GM12878 (cell line): ENCODE measurements around the gene ALG6. TPM values are rescaled to one million over a fixed set of nuclear protein-coding genes. Genes with fewer than 3 reads are reported as not detected.

ENCODE experiments used
- ATAC-seq: fragments of 200-7000 bp; cut with Tn5 transposase; 3 replicates; pipeline ENCODE4 v1.9.1; 2020; ENCODE audit warnings: mild to moderate bottlenecking, moderate library complexity
- BruUV-seq: library from RNA; stranded (reverse); fragments of 400-500 nt; replicated peaks from 2 replicates; lab custom pipeline; 2021; lab: Mats Ljungman, UMichigan
- CTCF ChIA-PET: fragments of 300-600 bp; sonication (Branson Sonifier 250); formaldehyde crosslinking; extraction: SDS; loops from one replicate; lab custom pipeline; 2021; ENCODE audit warnings: inconsistent platforms; lab: Yijun Ruan, JAX
- POLR2A ChIA-PET: fragments of 350-600 bp; formaldehyde crosslinking; extraction: SDS; loops from one replicate; lab custom pipeline; 2021; ENCODE audit warnings: inconsistent platforms; lab: Charles Lee
- RAD21 ChIA-PET: fragments of 300-600 bp; sonication (Branson Sonifier 250); formaldehyde crosslinking; loops from one replicate; lab custom pipeline; 2023; ENCODE audit warnings: antibody characterized with exemption; ENCODE audit not compliant: unreplicated experiment; lab: Charles Lee
- SMC1A ChIA-PET: fragments of 300-600 bp; sonication (Branson Sonifier 250); formaldehyde crosslinking; loops from one replicate; lab custom pipeline; 2023; ENCODE audit not compliant: unreplicated experiment, uncharacterized antibody; lab: Charles Lee
- DNase-seq: peaks from one replicate; pipeline ENCODE4 v3.0.0-alpha.2; 2011; ENCODE audit warnings: low read depth, low spot score
- FAIRE-seq: peaks from 3 replicates; lab custom pipeline; 2011; peaks lifted over from hg19 to GRCh38; lab: Jason Lieb, UNC
- H2AFZ ChIP-seq: 2 replicates; pipeline ENCODE4 v1.6.0; 2011; ENCODE audit warnings: low read depth, low read length, control low read depth; ENCODE audit not compliant: control insufficient read depth
- H3K27ac ChIP-seq: 2 replicates; pipeline ENCODE4 v1.5.1; 2011; ENCODE audit warnings: control low read depth; ENCODE audit not compliant: control insufficient read depth, insufficient read depth
- H3K27me3 ChIP-seq, 2 experiments: replicated peaks in 1 of 2; 2 replicates each; pipeline versions ENCODE4 v1.6.0 to v1.6.1; 2011; ENCODE audit warnings: low read length in 1 of 2; ENCODE audit not compliant: control insufficient read depth in 2 of 2, insufficient read depth in 2 of 2
- H3K36me3 ChIP-seq, 2 experiments: 2 replicates each; pipeline ENCODE4 v1.5.1; 2011; ENCODE audit warnings: low read length in 1 of 2; ENCODE audit not compliant: control insufficient read depth in 2 of 2, insufficient read depth in 2 of 2
- H3K4me1 ChIP-seq: 2 replicates; pipeline ENCODE4 v1.6.1; 2011; ENCODE audit warnings: mild to moderate bottlenecking, low read length, moderate library complexity, mixed read lengths; ENCODE audit not compliant: control insufficient read depth, insufficient read depth
- H3K4me2 ChIP-seq: 2 replicates; pipeline ENCODE4 v1.6.0; 2011; ENCODE audit warnings: control low read depth; ENCODE audit not compliant: control insufficient read depth, insufficient read depth
- H3K4me3 ChIP-seq: fragments of 200-600 bp; sonication (generic); 2 replicates; pipeline ENCODE4 v1.5.1; 2016
- H3K79me2 ChIP-seq: 2 replicates; pipeline ENCODE4 v1.6.0; 2011; ENCODE audit warnings: low read length; ENCODE audit not compliant: control insufficient read depth, insufficient read depth
- H3K9ac ChIP-seq: 2 replicates; pipeline ENCODE4 v1.8.0; 2011; ENCODE audit warnings: low read length, control low read depth, mixed read lengths; ENCODE audit not compliant: control insufficient read depth, insufficient read depth
- H3K9me3 ChIP-seq: replicated peaks from 3 replicates; pipeline ENCODE4 v1.5.1; 2011; ENCODE audit warnings: mild to moderate bottlenecking, low read length; ENCODE audit not compliant: control insufficient read depth, insufficient read depth
- H4K20me1 ChIP-seq: 2 replicates; pipeline ENCODE4 v1.6.0; 2011; ENCODE audit not compliant: control insufficient read depth, insufficient read depth
- BCL3 ChIP-seq: IDR thresholded peaks from 2 replicates; pipeline ENCODE4 v1.6.1; 2011; ENCODE audit warnings: borderline replicate concordance, low read depth, mild to moderate bottlenecking, moderate library complexity, low read length; ENCODE audit not compliant: insufficient read depth, poor library complexity, severe bottlenecking
- PML ChIP-seq: IDR thresholded peaks from 2 replicates; pipeline ENCODE4 v1.6.1; 2012; ENCODE audit warnings: low read length, inconsistent platforms
- RCOR1 ChIP-seq: conservative IDR thresholded peaks from 2 replicates; pipeline ENCODE4 v1.6.1; 2012; ENCODE audit warnings: low read depth, low read length, improper control_type of control experiment
- RELA ChIP-seq: fragments of 450-650 bp; IDR thresholded peaks from 2 replicates; pipeline ENCODE4 v1.8.0; 2014; ENCODE audit warnings: borderline replicate concordance; ENCODE audit not compliant: partially characterized antibody
- SKIL ChIP-seq: fragments of 450-650 bp; IDR thresholded peaks from 2 replicates; pipeline ENCODE4 v1.6.1; 2017; ENCODE audit warnings: mild to moderate bottlenecking, low read depth, inconsistent platforms; ENCODE audit not compliant: poor library complexity, severe bottlenecking
- SMARCA5 ChIP-seq: fragments of 450-650 bp; IDR thresholded peaks from 2 replicates; pipeline ENCODE4 v1.6.1; 2017; ENCODE audit warnings: mild to moderate bottlenecking
- WGBS: methylation state at CpG from one replicate; pipeline ENCODE4 v1.1.6; 2016; ENCODE audit warnings: low lambda C conversion rate; ENCODE audit not compliant: insufficient replicate concordance, insufficient coverage; ENCODE audit errors: missing lambda C conversion rate; 5-methylcytosine and 5-hydroxymethylcytosine counted together
- in situ Hi-C: fragments of 300-500 bp; cut with MboI; formaldehyde crosslinking; loops from 9 replicates; pipeline ENCODE4 v1.14.3; 2018; ENCODE audit warnings: mixed read lengths
- intact Hi-C: fragments of 100-400 bp; cut with micrococcal nuclease; formaldehyde crosslinking; loops from one replicate; pipeline ENCODE4 v1.14.2; 2022; ENCODE audit not compliant: unreplicated experiment
- polyA plus RNA-seq, 11 experiments: library from polyadenylated mRNA; depleted of rRNA in 4 of 11; unstranded in 6 of 11; stranded (reverse) in 5 of 11; fragments of >200 nt; fragmentation: Nextera tagmentation in 4 of 11; fragmentation: Illumina TruSeq in 1 of 11; extraction: Ambion mirVana in 4 of 11; extraction: Trizol in 1 of 11; gene quantifications; 1 replicate in 1 of 11; 2 replicates in 10 of 11; pipeline versions ENCODE4 v1.2.1 to v1.2.3, GENCODE V29; 2011 to 2016; ENCODE audit warnings: inconsistent platforms in 2 of 11, missing spikeins in 2 of 11, low read depth in 1 of 11
- total RNA-seq, 4 experiments: library from RNA; depleted of rRNA in 3 of 4; stranded (reverse); fragments of >200 nt in 3 of 4; fragmentation: Illumina TruSeq in 1 of 4; extraction: Trizol in 1 of 4; gene quantifications; 2 replicates each; pipeline versions ENCODE4 v1.2.1 to v1.2.3, GENCODE V29; 2013 to 2021

The ALG6 gene
- total and polyA plus RNA-seq, 10 of the 15 experiments (the other 5 are each of a cell fraction or from before 2014, with no cell fraction given): 13.8 to 28.5 (median 17.1) TPM

GRCh38 chr1:63442141-63442475, 74.7 kb downstream of the ALG6 start (continued):
- TF ChIP-seq BCL3: no peak

- DNase-seq: no peak
- RAD21 ChIA-PET: no interaction called here
These were observed 81.4 kb downstream of the ALG6 start for GRCh38 chr1:63448731-63449246.

More at GRCh38 chr1:63448731-63449246, 81.4 kb downstream of the ALG6 start:
- Histone ChIP-seq H4K20me1 (no peaks in the 10 kb centered on the region), H3K4me2 (no peak overlapping the region), H3K4me1 (no peaks in the 10 kb centered on the region), H2AFZ (no peak overlapping the region), H3K36me3 (no peaks in the 10 kb centered on the region), H3K27ac (no peak overlapping the region), H3K4me3 (no peak overlapping the region), H3K79me2 (no peaks in the 10 kb centered on the region), H3K27me3 (no peaks in the 10 kb centered on the region), H3K9ac (no peak overlapping the region), H3K9me3 (no peaks in the 10 kb centered on the region)
- in situ Hi-C loops: no loop called here
- ChIA-PET POLR2A (no interaction called here), SMC1A (no interaction called here), CTCF (no interaction called here)
- FAIRE-seq (no peak), ATAC-seq (no peak)
- WGBS: 98% methylated on average over 3 of the region's 3 CpGs
- no TSS peak for BruUV-seq
- intact Hi-C loops: no loop called here
- TF ChIP-seq SMARCA5 (no peak), RCOR1 (no peak), SKIL (no peak), RELA (no peak), PML (no peak)
